NOMO-1 treated with dmso at 0.1 percent for 144 hours (cell line): Measurements from ENCODE around the gene PXDC1.
"Not testable (repeated sequence)": the region's sequence is repeated elsewhere in the genome, so short reads cannot be mapped to it uniquely, and the experiment has no call there.

Source experiments
- DNase-seq: peaks from one replicate; lab custom pipeline; 2025; ENCODE audit not compliant: unreplicated experiment; lab: John Stamatoyannopoulos, UW

The PXDC1 gene

GRCh38 chr6:3714768-3715167 is 36.7 kb downstream of the PXDC1 start:
- no peak for DNase-seq

DNA sequence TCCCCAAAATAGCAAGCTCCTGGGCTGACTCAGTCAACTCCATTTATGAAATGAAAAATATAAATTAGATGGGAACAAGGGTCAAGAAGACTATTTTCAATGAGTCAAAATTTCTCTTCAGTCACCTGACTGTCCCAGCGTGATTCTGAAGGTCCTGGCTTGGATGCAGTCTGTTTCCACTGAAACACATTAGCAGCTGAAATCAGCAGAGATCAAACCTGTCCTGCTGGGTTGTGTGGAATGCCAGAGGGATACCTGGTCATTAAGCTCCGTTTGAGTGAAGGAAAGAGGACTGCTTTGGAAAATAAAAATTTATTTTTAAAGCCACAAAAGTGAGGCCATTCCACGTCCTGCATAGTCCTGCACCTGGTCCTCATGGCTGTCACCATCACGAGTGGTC is 37.4 kb downstream of the PXDC1 start:
- no peak for DNase-seq

- DNase-seq = no peak
These were observed 38.5 kb downstream of the PXDC1 start for GRCh38 chr6:3712827-3713665.

DNA sequence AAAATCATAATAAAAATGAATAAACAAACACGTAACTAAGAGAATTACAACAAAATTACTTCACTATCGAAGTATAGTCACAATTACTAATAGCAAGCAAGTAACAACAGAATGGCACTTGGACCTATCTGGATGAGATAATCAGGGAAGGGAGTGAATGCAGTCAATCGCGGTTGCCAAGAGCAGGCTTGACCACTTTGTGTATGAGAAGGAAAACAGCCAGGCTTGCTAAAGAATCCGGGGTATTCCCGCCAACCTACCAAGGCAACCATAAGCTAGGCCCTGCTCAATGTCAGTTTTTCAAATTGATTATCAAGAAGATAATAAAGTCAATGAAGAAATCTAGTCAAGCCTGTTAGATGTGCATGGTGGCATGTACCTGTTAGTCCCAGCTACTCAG is 39.7 kb downstream of the PXDC1 start:
- DNase-seq = no peak

DNA sequence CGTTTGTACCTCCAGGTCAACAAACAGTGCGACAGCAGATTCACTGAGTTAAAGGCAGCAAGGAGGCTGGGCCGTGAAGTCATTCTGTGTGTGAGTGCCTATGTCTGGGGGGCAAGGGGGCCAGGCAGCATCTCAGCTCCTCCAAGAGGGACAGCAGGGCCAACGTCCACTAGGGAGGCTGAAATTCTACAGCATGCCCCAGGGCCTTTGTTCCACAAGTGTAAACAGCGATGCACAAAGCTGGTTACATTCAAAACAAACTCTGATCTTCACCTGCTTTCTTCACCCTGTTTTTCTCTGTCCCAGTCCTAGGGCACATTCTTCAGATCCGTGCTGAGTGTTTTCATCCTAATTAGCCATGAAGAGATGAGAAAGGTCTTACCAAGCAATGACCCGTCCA is 41.1 kb downstream of the PXDC1 start:
- DNase-seq = no peak

DNA sequence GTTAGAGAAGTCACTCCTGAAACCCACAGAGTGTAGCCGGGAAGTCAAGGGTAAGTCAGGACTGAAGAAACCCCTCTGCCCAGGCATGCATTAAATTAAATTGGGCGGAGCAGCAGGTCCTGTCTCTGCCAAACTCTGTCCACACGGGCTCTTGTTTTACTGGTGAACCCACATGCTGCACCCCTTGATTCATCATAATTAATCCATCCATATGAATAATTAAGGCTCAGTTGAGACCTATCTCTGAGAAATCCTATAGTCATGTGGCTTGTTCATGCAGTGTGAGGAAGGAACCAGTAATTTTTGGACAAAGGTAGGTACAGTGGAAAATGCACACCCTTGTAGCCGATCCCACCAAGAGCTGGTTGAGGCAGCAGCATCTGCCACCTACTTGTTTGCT is 43.0 kb downstream of the PXDC1 start:
- DNase-seq = no peak

GRCh38 chr6:3707751-3708412 is 43.6 kb downstream of the PXDC1 start:
- no peak for DNase-seq

GRCh38 chr6:3707024-3707423 is 44.5 kb downstream of the PXDC1 start:
- DNase-seq = no peak

DNA sequence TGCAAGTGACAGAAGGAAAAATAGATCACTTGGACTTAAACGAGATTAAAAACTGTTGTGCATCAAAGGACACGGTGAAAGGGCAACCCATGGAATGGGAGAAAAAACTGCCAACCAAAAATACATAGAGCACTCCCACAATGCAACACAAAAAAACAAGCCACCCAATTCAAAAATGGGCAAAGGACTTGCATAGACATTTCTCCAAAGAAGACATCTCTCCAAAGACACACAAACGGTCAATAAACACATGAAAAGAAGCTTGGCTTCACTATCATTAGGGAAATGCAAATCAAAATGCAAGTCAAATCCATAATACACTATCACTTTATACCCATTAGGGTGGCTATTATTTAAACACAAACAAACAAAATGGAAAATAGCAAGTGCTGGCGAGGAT is 45.0 kb downstream of the PXDC1 start:
- DNase-seq = no peak

DNA sequence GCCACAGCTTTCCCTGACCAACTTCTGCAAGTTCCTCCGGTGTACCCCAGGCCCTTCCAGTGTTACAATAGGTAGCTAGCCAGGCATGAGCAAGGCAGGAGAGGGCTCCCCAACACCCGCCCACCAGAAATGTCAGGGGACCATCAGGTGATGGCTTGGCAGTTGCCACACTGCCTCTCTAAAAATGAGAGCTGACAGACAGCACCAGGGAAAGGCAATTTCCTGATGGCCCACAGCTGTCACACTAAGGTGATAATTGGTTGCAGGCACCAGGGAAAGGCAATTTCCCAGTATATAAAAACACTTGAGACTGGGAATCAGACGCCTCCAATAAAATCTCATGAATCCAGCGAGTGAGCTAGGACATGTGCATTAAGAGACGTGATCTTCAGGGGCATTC is 49.9 kb downstream of the PXDC1 start:
- DNase-seq = no peak

DNA sequence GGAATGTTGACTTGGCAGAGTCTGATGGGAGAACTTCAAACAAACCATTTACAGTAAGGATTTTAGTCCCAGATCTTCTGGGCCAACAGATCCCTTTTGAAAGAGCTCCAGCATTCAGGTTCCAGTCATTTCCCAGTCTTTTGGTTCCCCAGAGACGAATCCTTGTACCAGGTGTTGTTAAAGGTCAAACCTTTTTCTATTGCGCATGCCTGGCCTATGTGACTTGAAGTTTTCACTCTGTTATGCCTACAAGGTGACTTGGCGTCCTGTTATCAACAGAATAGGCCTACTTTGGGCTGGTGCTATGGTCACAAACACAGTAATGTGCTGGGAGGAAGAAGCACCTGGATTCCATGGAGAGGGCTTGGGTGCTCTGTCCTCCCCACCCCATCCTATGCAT is 52.3 kb downstream of the PXDC1 start:
- DNase-seq = no peak

DNA sequence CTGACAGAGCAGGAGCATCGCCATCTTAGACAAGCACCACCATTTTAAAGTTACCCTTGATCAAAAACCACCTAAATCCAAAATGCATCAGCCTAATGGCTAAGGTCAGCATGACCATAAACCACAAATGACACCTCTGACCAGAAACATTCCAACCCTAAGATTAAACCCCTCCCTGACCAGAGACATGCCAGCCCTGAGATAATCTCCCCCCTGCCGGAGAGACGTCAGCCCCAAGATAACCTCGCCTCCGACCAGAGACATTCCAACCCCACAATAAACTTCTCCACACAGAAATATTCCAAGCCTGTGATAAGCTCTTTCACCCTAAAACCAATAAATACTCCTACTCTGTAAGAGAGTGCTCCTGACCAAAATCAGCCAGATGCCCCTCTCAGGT is 53.5 kb downstream of the PXDC1 start:
- no peak for DNase-seq

DNA sequence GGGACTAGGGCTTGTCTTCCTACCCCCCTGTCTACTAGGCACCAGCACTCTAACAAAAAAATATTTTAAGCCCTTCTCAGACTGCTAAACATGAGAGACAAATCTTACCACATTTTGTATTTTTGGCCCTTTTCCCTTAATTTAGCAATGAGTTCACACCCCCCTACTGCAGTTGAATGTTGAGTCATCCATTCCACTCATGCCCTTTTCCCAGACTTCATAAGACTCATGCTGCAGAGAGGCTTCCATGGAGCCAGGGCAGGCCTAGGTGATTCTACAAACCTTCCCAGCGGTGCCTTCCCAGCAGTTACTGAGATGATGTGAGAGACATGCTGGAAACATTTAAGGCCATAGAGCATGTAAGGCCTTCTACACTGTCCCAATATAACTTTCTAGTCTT is 53.9 kb downstream of the PXDC1 start:
- DNase-seq = no peak

DNA sequence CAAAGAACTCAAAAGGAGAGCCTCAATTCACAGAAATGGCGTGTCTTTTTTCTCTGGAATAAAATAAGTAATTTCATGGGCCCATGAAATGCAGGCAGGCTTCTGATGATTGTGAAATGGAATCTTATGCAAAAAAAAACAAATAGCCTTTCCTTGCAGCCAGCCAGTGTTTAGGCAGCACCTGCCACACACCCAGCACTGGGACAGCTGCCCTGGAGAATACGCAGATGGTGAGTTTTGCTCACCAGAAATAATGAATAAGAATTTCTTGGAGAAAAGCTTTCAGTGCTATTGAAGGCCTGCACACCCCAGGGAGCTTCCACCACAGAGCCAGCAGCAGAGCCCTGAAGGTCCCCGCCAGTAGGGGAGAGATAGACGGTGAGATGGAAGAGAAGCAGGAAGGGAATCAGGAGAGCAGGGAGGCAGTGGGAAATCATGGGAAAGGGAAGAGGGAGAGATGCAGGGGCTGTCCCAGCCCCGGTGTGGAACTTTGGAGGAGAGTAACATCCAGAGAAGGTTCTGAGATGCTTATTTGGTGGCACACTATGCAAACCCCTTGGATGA is 54.9 kb downstream of the PXDC1 start:
- no peak for DNase-seq

GRCh38 chr6:3695065-3695817 is 56.3 kb downstream of the PXDC1 start:
- DNase-seq = no peak

- DNase-seq = no peak
These were observed 57.7 kb downstream of the PXDC1 start for GRCh38 chr6:3693831-3694230.

- DNase-seq = no peak
These were observed 61.0 kb downstream of the PXDC1 start for GRCh38 chr6:3690506-3690905.

DNA sequence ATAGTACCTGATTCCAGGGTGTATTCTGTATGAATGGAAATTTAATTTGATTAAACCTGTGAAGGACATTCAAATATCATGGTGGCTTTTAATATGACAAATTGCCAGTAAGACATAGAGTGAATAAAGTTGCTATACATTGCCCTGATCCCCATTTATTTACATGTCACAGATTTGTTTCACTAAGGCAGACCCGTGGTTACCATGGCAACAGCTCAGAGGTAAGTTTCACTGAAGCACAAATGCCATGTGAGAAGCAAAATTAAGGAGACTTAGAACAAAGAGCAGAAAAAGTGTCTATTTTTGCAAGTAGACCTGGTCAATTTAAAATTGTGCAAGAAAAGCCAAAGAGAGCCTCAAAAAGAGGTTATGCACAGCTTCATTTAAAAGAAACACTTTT is 63.7 kb downstream of the PXDC1 start:
- no peak for DNase-seq

DNA sequence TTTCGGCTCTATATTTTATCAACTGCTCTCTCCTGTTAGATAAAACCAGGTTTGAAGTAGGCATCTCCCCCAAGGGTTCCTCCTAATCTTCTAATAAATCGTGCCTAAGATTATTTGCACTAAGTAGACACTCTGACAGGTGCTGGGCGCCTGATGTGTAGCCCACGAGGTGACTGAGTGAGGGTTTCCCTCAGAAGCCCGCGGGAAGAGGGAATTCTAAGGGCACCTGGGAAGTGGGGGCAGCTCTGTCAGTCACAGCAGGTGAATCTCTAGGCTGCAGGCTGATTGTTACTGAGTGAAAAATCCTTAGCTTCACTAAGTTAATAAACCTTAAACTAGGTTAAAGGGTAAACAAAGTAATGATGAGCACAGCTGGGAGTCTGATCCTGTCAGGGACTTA is 68.2 kb downstream of the PXDC1 start:
- no peak for DNase-seq

GRCh38 chr6:3678946-3679345 is 72.6 kb downstream of the PXDC1 start:
- no peak for DNase-seq

GRCh38 chr6:3677751-3678150 is 73.8 kb downstream of the PXDC1 start:
- not testable (repeated sequence) for DNase-seq

- not testable (repeated sequence) for DNase-seq
These were observed 74.2 kb downstream of the PXDC1 start for GRCh38 chr6:3677351-3677750.
